GM21825 (cell line): ENCODE data around the gene SYNGR1.
"Not testable (repeated sequence)": the region's sequence is repeated elsewhere in the genome, so short reads cannot be mapped to it uniquely, and the experiment has no call there.

Source experiments
- ATAC-seq: cut with Tn5 transposase; IDR thresholded peaks from one replicate; pipeline ENCODE4 v1.9.1; 2021; ENCODE audit warnings: mild to moderate bottlenecking, moderate library complexity; ENCODE audit not compliant: unreplicated experiment

Gene SYNGR1

GRCh38 chr22:39401301-39401631 is 51.5 kb downstream of the SYNGR1 start:
- ATAC-seq, result no peak

DNA sequence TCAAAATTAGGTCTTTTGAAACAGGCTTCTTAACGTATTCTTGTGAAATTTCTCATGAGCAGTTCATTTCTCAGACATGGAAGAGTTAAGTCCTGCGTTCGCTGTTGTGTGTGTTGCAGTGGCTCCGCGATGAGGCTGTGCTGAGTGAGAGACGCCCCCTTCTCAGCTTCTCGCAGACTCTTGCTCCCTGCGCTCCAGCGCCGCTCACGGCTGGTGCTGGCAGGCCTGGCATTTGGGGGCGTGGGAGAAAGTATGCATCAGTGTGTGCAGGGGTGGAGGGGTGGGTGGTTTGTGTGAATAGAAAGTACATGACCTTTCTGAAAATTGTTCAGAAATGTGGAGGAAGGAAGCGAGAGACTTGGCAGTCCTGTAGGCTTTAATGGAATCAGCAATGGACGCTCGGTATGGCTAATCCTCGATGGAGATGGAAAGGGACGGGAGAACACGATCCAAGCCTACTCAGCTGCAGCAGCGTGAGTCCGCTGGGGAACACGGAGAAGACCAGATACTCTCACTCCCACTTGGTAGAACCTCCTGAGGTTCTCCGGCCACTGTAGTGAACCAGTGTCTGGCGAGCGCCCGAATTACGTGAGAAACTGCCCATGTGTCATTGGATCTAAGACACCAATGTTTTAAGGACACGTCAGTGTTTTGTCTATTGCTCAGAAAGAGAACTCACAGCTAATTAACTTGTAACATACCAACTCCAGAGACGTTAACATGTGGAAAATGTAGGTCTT is 55.7 kb downstream of the SYNGR1 start:
- no peak for ATAC-seq

- no peak for ATAC-seq
Observed at GRCh38 chr22:39408173-39408572, 58.4 kb downstream of the SYNGR1 start.

GRCh38 chr22:39408807-39409206 is 59.0 kb downstream of the SYNGR1 start:
- ATAC-seq, result no peak

GRCh38 chr22:39409516-39410029 is 59.8 kb downstream of the SYNGR1 start:
- ATAC-seq, result no peak

DNA sequence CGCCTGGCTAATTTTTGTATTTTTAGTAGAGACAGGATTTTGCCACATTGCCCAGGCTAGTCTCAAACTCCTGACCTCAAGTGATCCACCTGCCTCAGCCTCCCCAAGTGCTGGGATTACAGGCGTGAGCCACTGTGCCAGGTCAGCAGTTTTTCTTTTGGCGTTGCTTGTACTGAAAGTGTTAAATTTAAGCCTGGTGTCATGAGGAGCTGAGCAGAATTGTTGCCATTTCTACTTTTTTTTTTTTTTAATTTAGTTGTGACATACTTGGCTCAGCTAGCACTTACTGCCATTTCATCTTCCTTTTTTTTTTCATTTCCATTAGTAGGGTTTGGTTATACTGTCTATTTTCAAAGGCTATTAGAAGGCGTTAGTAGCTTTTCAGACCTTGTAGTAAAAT is 60.5 kb downstream of the SYNGR1 start:
- ATAC-seq, result no peak

- not testable (repeated sequence) for ATAC-seq
Observed at GRCh38 chr22:39411828-39412365, 62.1 kb downstream of the SYNGR1 start.

DNA sequence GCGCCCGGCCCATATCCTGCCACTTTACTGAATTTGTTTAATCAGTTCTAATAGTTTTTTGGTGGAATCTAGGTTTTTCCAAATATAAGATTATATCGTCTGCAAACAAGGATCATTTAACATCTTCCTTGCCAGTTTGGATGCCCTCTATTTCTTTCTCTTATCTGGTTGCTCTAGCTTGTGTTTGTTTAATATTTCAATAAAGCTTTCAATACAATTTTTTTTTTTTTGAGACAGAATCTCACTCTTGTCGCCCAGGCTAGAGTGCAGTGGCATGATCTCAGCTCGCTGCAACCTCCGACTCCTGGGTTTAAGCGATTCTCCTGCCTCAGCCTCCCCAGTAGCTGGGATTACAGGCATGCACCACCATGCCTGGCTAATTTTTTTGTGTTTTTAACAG is 63.4 kb downstream of the SYNGR1 start:
- ATAC-seq, result not testable (repeated sequence)

- ATAC-seq, result no peak
Observed at GRCh38 chr22:39414377-39414776, 64.6 kb downstream of the SYNGR1 start.

DNA sequence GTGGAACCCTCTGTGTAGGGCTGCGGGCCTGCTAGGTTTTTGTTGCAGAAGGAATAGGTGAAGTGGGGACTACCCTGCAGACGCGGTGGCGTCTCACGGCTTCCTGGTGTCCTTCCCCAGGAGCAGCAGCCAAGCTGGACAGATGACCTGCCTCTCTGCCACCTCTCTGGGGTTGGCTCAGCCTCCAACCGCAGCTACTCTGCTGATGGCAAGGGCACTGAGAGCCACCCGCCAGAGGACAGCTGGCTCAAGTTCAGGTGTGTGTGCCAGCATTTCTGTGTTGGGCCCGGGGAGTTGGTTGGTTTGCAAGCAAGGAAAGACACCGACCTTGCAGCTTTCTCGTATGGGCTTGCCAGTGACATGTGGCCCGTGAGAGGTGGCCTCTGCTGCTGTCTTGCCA is 65.1 kb downstream of the SYNGR1 start:
- no peak for ATAC-seq

- ATAC-seq, result no peak
Observed at GRCh38 chr22:39415506-39415905, 65.7 kb downstream of the SYNGR1 start.

DNA sequence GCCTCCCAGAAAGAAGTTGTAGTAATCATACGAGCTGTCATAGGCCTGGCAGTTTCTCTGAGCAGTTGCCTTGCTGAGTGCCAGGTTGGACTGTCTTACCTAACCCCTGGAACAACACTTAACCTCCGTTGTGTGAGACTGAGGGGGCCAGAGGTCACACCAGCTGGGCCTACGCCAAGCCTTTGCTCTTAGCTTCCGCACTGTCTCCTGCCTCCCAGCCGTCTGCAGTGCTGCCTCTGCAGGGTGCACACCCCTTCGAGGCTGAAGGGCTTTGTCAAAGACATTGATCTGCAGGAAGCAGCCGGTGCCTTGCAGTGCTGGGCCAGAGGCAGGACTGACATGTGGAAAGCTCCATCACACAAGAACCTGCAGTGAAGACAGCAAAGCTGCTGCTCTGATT is 66.5 kb downstream of the SYNGR1 start:
- ATAC-seq, result no peak

- no peak for ATAC-seq
Observed at GRCh38 chr22:39417641-39418040, 67.8 kb downstream of the SYNGR1 start.

- no peak for ATAC-seq
Observed at GRCh38 chr22:39418696-39419095, 68.9 kb downstream of the SYNGR1 start.

GRCh38 chr22:39419096-39419495 is 69.3 kb downstream of the SYNGR1 start:
- ATAC-seq, result no peak

GRCh38 chr22:39419911-39420310 is 70.1 kb downstream of the SYNGR1 start:
- ATAC-seq, result no peak

- ATAC-seq, result no peak
Observed at GRCh38 chr22:39421691-39422090, 71.9 kb downstream of the SYNGR1 start.

- ATAC-seq, result no peak
Observed at GRCh38 chr22:39422101-39422500, 72.3 kb downstream of the SYNGR1 start.

DNA sequence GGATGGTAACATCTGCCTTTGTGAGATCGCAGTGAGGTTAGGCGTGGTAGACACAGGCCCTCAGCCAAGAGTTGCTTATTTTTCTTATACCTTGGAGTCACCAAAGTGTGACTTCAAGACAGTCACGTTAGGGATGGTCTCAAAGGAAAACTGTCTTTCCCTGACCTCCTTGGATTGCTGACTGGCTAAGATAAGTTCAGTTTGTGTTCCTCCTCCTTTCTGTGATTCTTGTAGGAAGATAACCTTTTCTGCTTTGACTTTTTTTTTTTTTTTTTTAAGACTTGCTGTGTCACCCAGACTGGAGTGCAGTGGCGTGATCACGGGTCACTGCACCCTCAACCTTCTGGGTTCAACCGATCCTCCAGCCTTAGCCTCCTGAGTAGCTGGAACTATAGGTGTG is 72.9 kb downstream of the SYNGR1 start:
- no peak for ATAC-seq

DNA sequence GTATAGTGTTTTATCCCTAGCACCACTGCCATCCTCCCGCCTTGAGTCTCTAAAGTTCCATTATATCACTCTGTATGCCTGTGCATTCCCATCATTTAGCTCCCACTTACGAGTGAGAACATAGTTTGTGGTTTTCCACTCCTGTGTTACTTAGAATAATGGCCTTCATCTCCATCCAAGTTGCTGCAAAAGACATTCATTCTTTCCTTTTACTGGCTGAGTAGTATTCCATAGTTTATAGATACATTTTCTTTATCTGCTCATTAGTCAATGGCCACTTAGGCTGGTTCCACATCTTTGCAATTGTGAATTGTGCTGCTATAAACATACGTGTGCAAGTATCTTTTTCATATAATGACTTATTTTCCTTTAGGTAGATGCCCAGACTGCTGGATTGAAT is 74.2 kb downstream of the SYNGR1 start:
- no peak for ATAC-seq

DNA sequence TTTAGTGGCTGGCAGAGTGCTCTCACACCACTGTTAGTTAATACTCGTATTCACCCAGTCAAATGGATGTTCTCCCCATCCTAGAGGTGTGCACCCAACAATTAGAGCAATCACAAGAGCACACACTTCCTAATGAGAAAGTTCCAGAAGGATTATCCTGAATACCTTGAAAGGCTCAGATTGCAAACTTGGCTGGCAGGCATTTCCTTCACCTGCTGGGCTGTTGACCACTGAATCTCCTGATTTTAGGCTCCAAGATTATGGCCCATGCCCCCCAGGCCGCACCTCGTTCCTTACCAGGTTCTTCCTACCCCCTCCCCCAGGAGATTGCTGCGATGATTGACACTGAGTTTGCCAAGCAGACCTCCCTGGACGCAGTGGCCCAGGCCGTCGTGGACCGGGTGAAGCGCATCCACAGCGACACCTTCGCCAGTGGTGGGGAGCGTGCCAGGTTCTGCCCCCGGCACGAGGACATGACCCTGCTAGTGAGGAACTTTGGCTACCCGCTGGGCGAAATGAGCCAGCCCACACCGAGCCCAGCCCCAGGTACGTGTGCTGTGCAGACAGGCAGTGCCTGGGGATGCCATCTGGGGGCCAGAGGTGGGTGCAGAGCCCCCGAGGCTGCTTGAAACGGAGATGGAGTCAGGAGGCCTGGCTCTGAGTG is 76.7 kb downstream of the SYNGR1 start:
- no peak for ATAC-seq
